Pancreas (tissue), 10 donors: ENCODE measurements around the gene ADAR. TPM values are rescaled to one million over a fixed set of nuclear protein-coding genes. Genes with fewer than 3 reads are reported as not detected.

Experiments used
- ATAC-seq, 4 donors: fragments of 200-7000 bp; cut with Tn5 transposase; one replicate each; pipeline versions ENCODE4 v1.8.0 to v1.9.1; 2020; ENCODE audit warnings: mild to moderate bottlenecking in 4 of 4, moderate library complexity in 4 of 4
- DNase-seq, 6 donors: peaks; one replicate each; pipeline ENCODE4 v3.0.0-alpha.2; 2020
- FAIRE-seq: peaks from 2 replicates; lab custom pipeline; 2012; peaks lifted over from hg19 to GRCh38; lab: Jason Lieb, UNC
- H3K27ac ChIP-seq, 4 donors: fragments of 200-600 bp; sonication (generic); 1 replicate in 3 of 4; 2 replicates in 1 of 4; pipeline versions ENCODE4 v1.5.0 to v1.8.0; 2020
- H3K27me3 ChIP-seq, 4 donors: fragments of 200-600 bp; one replicate each; pipeline ENCODE4 v1.8.0; 2021
- H3K36me3 ChIP-seq, 3 donors: fragments of 200-600 bp; sonication (generic) in 1 of 3; one replicate each; pipeline versions ENCODE4 v1.5.0 to v1.8.0; 2020 to 2021
- H3K4me1 ChIP-seq, 3 donors: fragments of 200-600 bp; one replicate each; pipeline ENCODE4 v1.8.0; 2021
- H3K4me3 ChIP-seq, 4 donors: fragments of 200-600 bp; sonication (generic) in 2 of 4; one replicate each; pipeline versions ENCODE4 v1.5.0 to v1.8.0; 2020 to 2021
- H3K9me3 ChIP-seq, 4 donors: fragments of 200-600 bp; one replicate each; pipeline ENCODE4 v1.8.0; 2021
- CTCF ChIP-seq, 4 donors: fragments of 200-600 bp; sonication (generic) in 3 of 4; IDR thresholded peaks; one replicate each; pipeline versions ENCODE4 v1.5.0 to v1.8.0; 2021; ENCODE audit warnings: antibody characterized with exemption in 4 of 4
- WGBS, 2 donors: extraction: QIAGEN DNeasy Blood & Tissue Kit; methylation state at CpG; one replicate each; pipeline ENCODE4 v1.1.7; 2013; 5-methylcytosine and 5-hydroxymethylcytosine counted together
- intact Hi-C, 3 donors: fragments of 100-400 bp; cut with DNase I; formaldehyde crosslinking; loops; one replicate each; pipeline versions ENCODE4 v1.11.1 to v1.14.2; 2022
- polyA plus RNA-seq, 2 donors: library from polyadenylated mRNA; stranded (reverse); fragments of 200-250 nt; gene quantifications; one replicate each; pipeline ENCODE4 v1.2.3, GENCODE V29; 2013
- total RNA-seq, 6 donors: library from RNA; stranded (reverse); fragmentation: NEBNext Ultra II Directional in 4 of 6; extraction: Animal tissue kit (Norgen Biotek cat#: 25700) in 4 of 6; gene quantifications; one replicate each; pipeline versions ENCODE4 v1.2.1 to v1.2.4, GENCODE V29; 2021 to 2023
- donor health status: healthy with polysubstance abuse.
- donor health status: DM: no; HTN: no; CAD: no; lungs with moderate emphysema.
- donor health status: DM: no; HTN: no; CAD: no.
- donor health status: control.
- donor health status: control.
- donor health status: Bipolar disorder and iron deficiency.
- donor health status: DM: yes; HTN: yes; CAD: no.
- donor health status: DM: no; HTN: no; CAD: no.
- donor health status: DM: no; HTN: no; CAD: no.
- donor health status: DM: yes; HTN: yes; CAD: no.

ADAR gene
- total and polyA plus RNA-seq, 8 donors: 19.4 to 94.2 (median 47.3) TPM

GRCh38 chr1:154609398-154610380 is 1.7 kb upstream of the ADAR start:
- 80 to 85% methylated on average over 12 of the region's 12 CpGs for WGBS, 2 donors
- TF ChIP-seq CTCF (IDR thresholded peaks at IDR 0.05): no peak

GRCh38 chr1:154608397-154609270 is 648 bp upstream of the ADAR start:
- 3 to 4% methylated on average over 31 to 37 of the region's 37 CpGs for WGBS, 2 donors
- no peak for FAIRE-seq
- intact Hi-C loops: no loop called here

More at GRCh38 chr1:154609398-154610380, 1.7 kb upstream of the ADAR start:
- Histone ChIP-seq H3K27me3 (no peaks in the 10 kb centered on the region), H3K4me1 (peaks cover 0 to 17% (median 2%) of the 10 kb centered on the region in 3 donors), H3K9me3 (no peaks in the 10 kb centered on the region), H3K36me3 (no peaks in the 10 kb centered on the region), H3K27ac (peak overlapping the region in 1 of 4 donors; percentile 97), H3K4me3 (no peak overlapping the region)
- no peak for DNase-seq
- intact Hi-C loops: no loop called here
- no peak for ATAC-seq
- FAIRE-seq: no peak

GRCh38 chr1:154607106-154607608 is 829 bp downstream of the ADAR start:
- H3K9me3 ChIP-seq: no peaks in the 10 kb centered on the region
- no peak for TF ChIP-seq CTCF (IDR thresholded peaks at IDR 0.05)
- no peaks in the 10 kb centered on the region for H3K36me3 ChIP-seq
- peaks cover 0 to 17% (median 2%) of the 10 kb centered on the region in 3 donors for H3K4me1 ChIP-seq
- H3K27ac ChIP-seq: peak overlapping the region; percentile 84 to 97 (median 88)
- peak in 2 of 4 donors; percentile 3 to 16 for ATAC-seq
- no peaks in the 10 kb centered on the region for H3K27me3 ChIP-seq
- 15 to 17% methylated on average over 11 of the region's 11 CpGs for WGBS, 2 donors
- FAIRE-seq: no peak
- intact Hi-C loops: no loop called here
- DNase-seq: no peak
- H3K4me3 ChIP-seq: peak overlapping the region; percentile 72 to 97 (median 87)

More at GRCh38 chr1:154608397-154609270, 648 bp upstream of the ADAR start:
- no peaks in the 10 kb centered on the region for H3K27me3 ChIP-seq
- DNase-seq (peak in 5 of 6 donors; percentile 29 to 60 (median 47)), ATAC-seq (peak; percentile 53 to 72 (median 66))
- peak overlapping the region; percentile 72 to 97 (median 87) for H3K4me3 ChIP-seq
- H3K4me1 ChIP-seq: peaks cover 0 to 17% (median 2%) of the 10 kb centered on the region in 3 donors
- H3K36me3 ChIP-seq: no peaks in the 10 kb centered on the region
- H3K27ac ChIP-seq: peak overlapping the region; percentile 84 to 97 (median 88)
- no peak for TF ChIP-seq CTCF (IDR thresholded peaks at IDR 0.05)
- H3K9me3 ChIP-seq: no peaks in the 10 kb centered on the region

GRCh38 chr1:154605534-154605933 is 2.5 kb downstream of the ADAR start:
- H3K4me1 ChIP-seq: peaks cover 0 to 17% (median 2%) of the 10 kb centered on the region in 3 donors
- no peak overlapping the region for H3K4me3 ChIP-seq
- 42 to 46% methylated on average over 2 of the region's 2 CpGs for WGBS, 2 donors

More at GRCh38 chr1:154605534-154605933, 2.5 kb downstream of the ADAR start:
- H3K27me3 ChIP-seq: no peaks in the 10 kb centered on the region
- ATAC-seq (no peak), DNase-seq (no peak), FAIRE-seq (no peak)
- intact Hi-C loops: no loop called here
- H3K36me3 ChIP-seq: peaks cover 0 to 15% (median 5%) of the 10 kb centered on the region in 3 donors
- H3K27ac ChIP-seq: no peak overlapping the region
- no peak for TF ChIP-seq CTCF (IDR thresholded peaks at IDR 0.05)
- H3K9me3 ChIP-seq: no peaks in the 10 kb centered on the region
